ENCODE results near the gene FMNL3.

FMNL3 gene

DNA sequence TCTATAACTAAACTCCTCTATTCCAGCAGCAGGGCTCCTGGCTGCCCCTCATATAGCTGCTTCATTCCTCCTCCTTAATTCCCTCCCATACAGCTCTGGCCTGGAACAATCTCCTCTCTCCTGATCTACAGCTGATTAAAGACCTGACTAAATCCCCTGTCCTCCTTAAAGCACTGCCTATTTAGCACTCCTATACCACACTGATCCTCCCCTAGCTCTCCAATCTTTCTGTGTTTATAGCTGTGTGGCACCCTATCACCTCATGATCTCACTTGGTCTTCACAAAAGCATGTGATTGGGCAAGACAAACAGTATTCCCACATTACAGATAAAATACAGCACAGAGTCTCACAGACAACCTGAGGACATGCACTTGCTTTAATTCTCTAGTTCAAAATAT, 17.4 kb downstream of the FMNL3 start:
- DNase-seq (ENCODE audit: low spot score), result no peak
- in situ Hi-C loops (cut with MboI; ENCODE audit: low sequenced_read_pairs, unreplicated experiment), result no loop called here
- TF ChIP-seq, protein P1, sequence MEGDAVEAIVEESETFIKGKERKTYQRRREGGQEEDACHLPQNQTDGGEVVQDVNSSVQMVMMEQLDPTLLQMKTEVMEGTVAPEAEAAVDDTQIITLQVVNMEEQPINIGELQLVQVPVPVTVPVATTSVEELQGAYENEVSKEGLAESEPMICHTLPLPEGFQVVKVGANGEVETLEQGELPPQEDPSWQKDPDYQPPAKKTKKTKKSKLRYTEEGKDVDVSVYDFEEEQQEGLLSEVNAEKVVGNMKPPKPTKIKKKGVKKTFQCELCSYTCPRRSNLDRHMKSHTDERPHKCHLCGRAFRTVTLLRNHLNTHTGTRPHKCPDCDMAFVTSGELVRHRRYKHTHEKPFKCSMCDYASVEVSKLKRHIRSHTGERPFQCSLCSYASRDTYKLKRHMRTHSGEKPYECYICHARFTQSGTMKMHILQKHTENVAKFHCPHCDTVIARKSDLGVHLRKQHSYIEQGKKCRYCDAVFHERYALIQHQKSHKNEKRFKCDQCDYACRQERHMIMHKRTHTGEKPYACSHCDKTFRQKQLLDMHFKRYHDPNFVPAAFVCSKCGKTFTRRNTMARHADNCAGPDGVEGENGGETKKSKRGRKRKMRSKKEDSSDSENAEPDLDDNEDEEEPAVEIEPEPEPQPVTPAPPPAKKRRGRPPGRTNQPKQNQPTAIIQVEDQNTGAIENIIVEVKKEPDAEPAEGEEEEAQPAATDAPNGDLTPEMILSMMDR (IDR thresholded peaks at IDR 0.05; ENCODE audit: borderline replicate concordance, control extremely low read depth, extremely low read depth, insufficient read depth, missing control alignments), result no peak

DNA sequence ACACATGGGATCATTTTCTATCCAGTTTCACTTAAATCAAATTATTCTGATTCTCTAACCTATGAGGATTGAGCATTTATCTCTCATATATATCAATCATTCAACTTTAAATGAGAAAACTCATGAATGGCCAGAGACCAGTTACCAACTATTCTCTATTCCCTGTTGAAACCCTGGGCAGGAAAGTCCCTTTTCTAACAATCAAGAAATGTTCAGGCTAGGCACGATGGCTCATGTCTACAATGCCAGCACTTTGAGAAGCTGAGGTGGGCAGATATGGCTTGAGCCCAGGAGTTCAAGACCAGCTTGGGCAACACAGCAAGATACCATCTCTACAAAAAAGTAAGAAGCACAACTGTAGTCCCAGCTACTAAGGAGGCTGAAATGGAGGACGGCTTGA, 18.0 kb downstream of the FMNL3 start:
- TF ChIP-seq, protein P1 (IDR thresholded peaks at IDR 0.05; ENCODE audit: borderline replicate concordance, control extremely low read depth, extremely low read depth, insufficient read depth, missing control alignments), result no peak
- in situ Hi-C loops (cut with MboI; ENCODE audit: low sequenced_read_pairs, unreplicated experiment), result no loop called here
- no peak for DNase-seq (ENCODE audit: low spot score)

DNA sequence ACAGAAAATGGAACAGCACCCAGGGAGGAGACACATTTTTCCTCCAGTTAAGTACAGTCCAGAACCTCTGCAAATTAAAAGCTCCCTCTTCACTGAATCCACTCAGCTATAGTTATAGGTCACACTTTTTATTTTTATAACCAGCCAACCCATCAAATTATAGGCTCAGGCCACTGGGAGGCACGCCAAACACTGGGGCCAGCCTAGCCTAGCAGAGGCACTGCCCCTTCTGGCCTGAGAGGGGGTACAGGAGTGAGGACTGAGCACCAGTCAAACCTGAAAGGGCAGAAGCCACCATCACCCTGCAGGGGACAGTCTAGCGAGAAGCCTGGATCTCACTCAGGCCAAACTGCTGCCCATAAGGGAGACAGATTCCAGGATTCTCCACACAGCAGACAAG, 19.3 kb downstream of the FMNL3 start:
- in situ Hi-C loops (cut with MboI; ENCODE audit: low sequenced_read_pairs, unreplicated experiment), result no loop called here
- TF ChIP-seq, protein P1 (IDR thresholded peaks at IDR 0.05; ENCODE audit: borderline replicate concordance, control extremely low read depth, extremely low read depth, insufficient read depth, missing control alignments), result no peak
- no peak for DNase-seq (ENCODE audit: low spot score)

DNA sequence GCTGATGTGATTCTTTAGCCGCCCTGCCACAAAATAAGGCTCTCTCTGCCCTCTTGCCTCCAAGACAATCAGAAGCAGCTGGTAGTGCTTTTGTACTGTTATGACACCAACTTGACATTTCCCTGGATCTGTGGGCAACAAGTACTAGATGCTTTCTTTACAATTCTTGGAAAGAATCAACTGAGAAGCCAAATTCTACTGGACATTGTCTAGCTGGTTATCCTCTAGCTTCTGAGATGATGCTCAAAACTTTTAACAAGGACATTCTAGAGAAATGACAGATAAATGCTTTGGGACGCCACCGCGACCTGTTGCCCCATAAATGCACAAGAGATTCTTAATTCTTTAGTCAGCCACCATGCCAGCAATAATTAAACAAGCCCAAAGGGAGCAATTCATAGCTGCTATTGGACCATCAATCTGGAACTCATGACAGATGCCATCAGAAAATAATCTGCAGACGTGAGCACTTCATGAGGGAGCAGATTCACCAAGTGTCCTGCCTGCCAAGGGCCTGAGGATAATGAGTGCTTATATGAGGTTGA, 22.8 kb downstream of the FMNL3 start:
- TF ChIP-seq, protein P1 (IDR thresholded peaks at IDR 0.05; ENCODE audit: borderline replicate concordance, control extremely low read depth, extremely low read depth, insufficient read depth, missing control alignments), result no peak
- in situ Hi-C loops (cut with MboI; ENCODE audit: low sequenced_read_pairs, unreplicated experiment), result no loop called here
- DNase-seq (ENCODE audit: low spot score), result no peak

DNA sequence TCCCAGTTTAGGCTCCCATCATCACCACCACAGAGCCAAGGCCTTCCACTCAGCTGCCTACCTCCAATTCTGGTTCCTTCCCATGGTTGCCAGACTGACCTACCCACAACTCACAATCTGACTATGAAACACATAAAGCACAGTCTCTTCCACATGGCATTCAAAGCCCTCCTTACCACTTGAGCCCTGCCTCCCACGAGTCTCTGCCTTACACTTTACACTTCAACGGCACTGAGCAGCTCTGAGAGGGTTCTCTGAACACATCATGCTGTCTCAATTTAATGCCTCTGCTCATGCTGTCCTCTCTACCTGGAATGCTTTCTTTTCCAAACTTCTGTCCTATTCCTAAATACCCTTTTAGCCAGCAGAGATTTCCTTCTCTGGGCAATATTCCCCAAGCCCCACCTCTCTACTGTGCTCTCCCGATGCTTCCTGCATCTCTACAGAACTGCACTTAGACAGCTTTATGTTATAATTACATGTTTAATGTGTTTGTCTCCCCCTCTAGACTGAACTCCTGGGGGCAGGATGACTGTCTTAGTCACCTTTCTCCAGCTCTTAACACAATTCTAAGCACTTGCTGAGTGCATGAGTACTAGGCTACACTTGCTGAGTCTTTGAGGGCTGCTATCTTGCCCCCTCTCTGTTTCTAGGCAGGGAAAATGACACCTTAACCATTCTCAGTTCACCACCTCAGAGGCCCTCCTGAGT, 23.5 kb downstream of the FMNL3 start:
- TF ChIP-seq, protein P1 (IDR thresholded peaks at IDR 0.05; ENCODE audit: borderline replicate concordance, control extremely low read depth, extremely low read depth, insufficient read depth, missing control alignments), result no peak
- DNase-seq (ENCODE audit: low spot score), result no peak
- in situ Hi-C loops (cut with MboI; ENCODE audit: low sequenced_read_pairs, unreplicated experiment), result no loop called here

DNA sequence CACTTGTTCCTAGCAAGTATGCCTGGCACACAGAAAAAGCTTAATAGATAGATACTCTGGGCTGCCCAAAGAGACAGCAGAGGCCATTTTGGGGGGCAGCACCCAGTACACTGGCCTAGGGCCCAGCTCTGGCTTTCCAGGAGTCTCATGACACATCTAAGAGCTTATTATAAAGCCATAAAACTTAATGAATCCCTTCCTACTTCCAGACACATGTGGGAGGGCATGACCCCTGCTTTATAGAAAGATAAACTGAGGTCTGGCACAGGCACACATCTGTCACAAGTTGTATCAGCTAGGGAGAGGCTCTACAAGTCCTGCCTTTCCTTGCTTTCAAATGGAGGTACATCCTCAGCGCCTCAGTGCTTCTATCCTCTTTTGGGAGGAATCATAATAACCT, 27.1 kb downstream of the FMNL3 start:
- TF ChIP-seq, protein P1 (IDR thresholded peaks at IDR 0.05; ENCODE audit: borderline replicate concordance, control extremely low read depth, extremely low read depth, insufficient read depth, missing control alignments), result no peak
- in situ Hi-C loops (cut with MboI; ENCODE audit: low sequenced_read_pairs, unreplicated experiment), result no loop called here
- DNase-seq (ENCODE audit: low spot score), result no peak
